Immature natural killer cell (primary cell): ENCODE data around the gene SYT17. TPM values are rescaled to one million over a fixed set of nuclear protein-coding genes. Genes with fewer than 3 reads are reported as not detected.

Source experiments
- DNase-seq, 3 donors: peaks; one replicate each; pipeline ENCODE4 v3.0.0; 2022; ENCODE audit warnings: mixed read lengths in 1 of 3
- H3K27ac Mint-ChIP-seq, 6 donors: one replicate each; pipeline ENCODE4 v1.8.0; 2020; ENCODE audit warnings: mixed read lengths in 6 of 6, mild to moderate bottlenecking in 5 of 6, inconsistent platforms in 4 of 6, moderate library complexity in 3 of 6
- H3K27me3 Mint-ChIP-seq, 3 donors: one replicate each; pipeline ENCODE4 v1.8.0; 2020 to 2021; ENCODE audit warnings: low read depth in 3 of 3, mild to moderate bottlenecking in 3 of 3, mixed read lengths in 3 of 3, moderate library complexity in 3 of 3, inconsistent platforms in 1 of 3
- H3K36me3 Mint-ChIP-seq, 3 donors: one replicate each; pipeline ENCODE4 v1.8.0; 2020; ENCODE audit warnings: mixed read lengths in 3 of 3, inconsistent platforms in 2 of 3, mild to moderate bottlenecking in 2 of 3
- H3K4me1 Mint-ChIP-seq, 2 donors: one replicate each; pipeline ENCODE4 v1.8.0; 2020; ENCODE audit warnings: inconsistent platforms in 2 of 2, mild to moderate bottlenecking in 2 of 2, mixed read lengths in 2 of 2, moderate library complexity in 1 of 2
- H3K4me3 Mint-ChIP-seq, 5 donors: one replicate each; pipeline ENCODE4 v1.8.0; 2020; ENCODE audit warnings: mild to moderate bottlenecking in 5 of 5, mixed read lengths in 5 of 5, inconsistent platforms in 3 of 5, moderate library complexity in 3 of 5
- H3K9me3 Mint-ChIP-seq, 6 donors: one replicate each; pipeline ENCODE4 v1.8.0; 2020; ENCODE audit warnings: mild to moderate bottlenecking in 6 of 6, mixed read lengths in 6 of 6, inconsistent platforms in 4 of 6, moderate library complexity in 3 of 6
- polyA plus RNA-seq, 3 donors: library from polyadenylated mRNA; unstranded; fragments of 300-500 nt; fragmentation: Illumina TruSeq; gene quantifications; one replicate each; pipeline ENCODE4 v1.2.3, GENCODE V29; 2021

Gene SYT17
- polyA plus RNA-seq, 3 donors from 2014 or later, result not detected

GRCh38 chr16:19132898-19133297 is 35.1 kb upstream of the SYT17 start:
- no peaks in the 10 kb centered on the region for H3K36me3 Mint-ChIP-seq
- no peaks in the 10 kb centered on the region for H3K9me3 Mint-ChIP-seq
- DNase-seq, result no peak
- no peak overlapping the region for H3K27ac Mint-ChIP-seq
- H3K4me1 Mint-ChIP-seq, result peaks cover 4 to 11% of the 10 kb centered on the region in 2 donors
- no peak overlapping the region for H3K4me3 Mint-ChIP-seq
- H3K27me3 Mint-ChIP-seq, result peaks cover 0 to 3% (median 2%) of the 10 kb centered on the region in 3 donors

GRCh38 chr16:19133600-19133999 is 34.4 kb upstream of the SYT17 start:
- Mint-ChIP-seq H3K4me1 (peaks cover 4 to 11% of the 10 kb centered on the region in 2 donors), H3K27me3 (peaks cover 0 to 3% (median 2%) of the 10 kb centered on the region in 3 donors), H3K36me3 (no peaks in the 10 kb centered on the region), H3K9me3 (no peaks in the 10 kb centered on the region), H3K27ac (no peak overlapping the region), H3K4me3 (no peak overlapping the region)
- no peak for DNase-seq

- H3K4me1 Mint-ChIP-seq, result peaks cover 4 to 11% of the 10 kb centered on the region in 2 donors
- H3K4me3 Mint-ChIP-seq, result no peak overlapping the region
- no peaks in the 10 kb centered on the region for H3K9me3 Mint-ChIP-seq
- no peak for DNase-seq
- no peak overlapping the region for H3K27ac Mint-ChIP-seq
- peaks cover 0 to 3% (median 0%) of the 10 kb centered on the region in 3 donors for H3K27me3 Mint-ChIP-seq
- H3K36me3 Mint-ChIP-seq, result no peaks in the 10 kb centered on the region
These were observed 32.7 kb upstream of the SYT17 start for GRCh38 chr16:19135201-19135842.

- Mint-ChIP-seq H3K36me3 (no peaks in the 10 kb centered on the region), H3K4me3 (no peak overlapping the region), H3K4me1 (peaks cover 4 to 6% of the 10 kb centered on the region in 2 donors), H3K27me3 (peaks cover under 1 to 6% (median 3%) of the 10 kb centered on the region in 3 donors), H3K27ac (no peak overlapping the region), H3K9me3 (no peaks in the 10 kb centered on the region)
- DNase-seq, result no peak
These were observed 32.1 kb upstream of the SYT17 start for GRCh38 chr16:19135896-19136438.

GRCh38 chr16:19136549-19137196 is 31.4 kb upstream of the SYT17 start:
- peaks cover 2 to 6% (median 3%) of the 10 kb centered on the region in 3 donors for H3K27me3 Mint-ChIP-seq
- no peak for DNase-seq
- no peaks in the 10 kb centered on the region for H3K4me1 Mint-ChIP-seq
- no peak overlapping the region for H3K4me3 Mint-ChIP-seq
- H3K36me3 Mint-ChIP-seq, result no peaks in the 10 kb centered on the region
- no peak overlapping the region for H3K27ac Mint-ChIP-seq
- no peaks in the 10 kb centered on the region for H3K9me3 Mint-ChIP-seq

GRCh38 chr16:19137201-19138128 is 30.6 kb upstream of the SYT17 start:
- Mint-ChIP-seq H3K4me3 (no peak overlapping the region), H3K36me3 (no peaks in the 10 kb centered on the region), H3K27ac (no peak overlapping the region), H3K27me3 (peaks cover 2 to 6% (median 3%) of the 10 kb centered on the region in 3 donors), H3K9me3 (no peaks in the 10 kb centered on the region), H3K4me1 (no peaks in the 10 kb centered on the region)
- no peak for DNase-seq

GRCh38 chr16:19138601-19139000 is 29.4 kb upstream of the SYT17 start:
- H3K9me3 Mint-ChIP-seq, result no peaks in the 10 kb centered on the region
- no peaks in the 10 kb centered on the region for H3K36me3 Mint-ChIP-seq
- H3K27ac Mint-ChIP-seq, result no peak overlapping the region
- no peak for DNase-seq
- no peak overlapping the region for H3K4me3 Mint-ChIP-seq
- H3K27me3 Mint-ChIP-seq, result peaks cover 2 to 6% (median 3%) of the 10 kb centered on the region in 3 donors
- no peaks in the 10 kb centered on the region for H3K4me1 Mint-ChIP-seq

- Mint-ChIP-seq H3K27me3 (peaks cover 2 to 4% (median 3%) of the 10 kb centered on the region in 3 donors), H3K9me3 (no peaks in the 10 kb centered on the region), H3K36me3 (no peaks in the 10 kb centered on the region), H3K4me3 (no peak overlapping the region), H3K27ac (no peak overlapping the region), H3K4me1 (no peaks in the 10 kb centered on the region)
- DNase-seq, result no peak
These were observed 28.5 kb upstream of the SYT17 start for GRCh38 chr16:19139436-19140091.

- Mint-ChIP-seq H3K4me1 (no peaks in the 10 kb centered on the region), H3K27me3 (peaks cover 2 to 3% (median 3%) of the 10 kb centered on the region in 3 donors), H3K4me3 (no peak overlapping the region), H3K27ac (no peak overlapping the region), H3K9me3 (no peaks in the 10 kb centered on the region), H3K36me3 (no peaks in the 10 kb centered on the region)
- no peak for DNase-seq
These were observed 27.6 kb upstream of the SYT17 start for GRCh38 chr16:19140396-19140795.

GRCh38 chr16:19142939-19143598 is 25.0 kb upstream of the SYT17 start:
- no peak overlapping the region for H3K27ac Mint-ChIP-seq
- H3K9me3 Mint-ChIP-seq, result no peaks in the 10 kb centered on the region
- DNase-seq, result no peak
- H3K27me3 Mint-ChIP-seq, result peaks cover 2 to 7% (median 3%) of the 10 kb centered on the region in 3 donors
- no peaks in the 10 kb centered on the region for H3K36me3 Mint-ChIP-seq
- H3K4me3 Mint-ChIP-seq, result no peak overlapping the region
- H3K4me1 Mint-ChIP-seq, result no peaks in the 10 kb centered on the region

- Mint-ChIP-seq H3K4me3 (no peak overlapping the region), H3K4me1 (no peaks in the 10 kb centered on the region), H3K27me3 (peaks cover 2 to 7% (median 3%) of the 10 kb centered on the region in 3 donors), H3K36me3 (no peaks in the 10 kb centered on the region), H3K9me3 (no peaks in the 10 kb centered on the region), H3K27ac (no peak overlapping the region)
- no peak for DNase-seq
These were observed 24.5 kb upstream of the SYT17 start for GRCh38 chr16:19143599-19143956.

- no peak for DNase-seq
- Mint-ChIP-seq H3K27ac (no peak overlapping the region), H3K4me3 (no peak overlapping the region), H3K9me3 (no peaks in the 10 kb centered on the region), H3K4me1 (no peaks in the 10 kb centered on the region), H3K27me3 (peaks cover 3 to 7% (median 4%) of the 10 kb centered on the region in 3 donors), H3K36me3 (no peaks in the 10 kb centered on the region)
These were observed 23.0 kb upstream of the SYT17 start for GRCh38 chr16:19145010-19145409.

- H3K4me1 Mint-ChIP-seq, result no peaks in the 10 kb centered on the region
- no peaks in the 10 kb centered on the region for H3K9me3 Mint-ChIP-seq
- no peaks in the 10 kb centered on the region for H3K36me3 Mint-ChIP-seq
- DNase-seq, result no peak
- H3K27me3 Mint-ChIP-seq, result peaks cover 0 to 4% (median 2%) of the 10 kb centered on the region in 3 donors
- H3K27ac Mint-ChIP-seq, result no peak overlapping the region
- no peak overlapping the region for H3K4me3 Mint-ChIP-seq
These were observed 20.9 kb upstream of the SYT17 start for GRCh38 chr16:19147126-19147525.
